HepG2 (cell line): ENCODE measurements around the gene IDUA. TPM values are rescaled to one million over a fixed set of nuclear protein-coding genes. Genes with fewer than 3 reads are reported as not detected.

ENCODE experiments used
- ATAC-seq: fragments of 200-7000 bp; cut with Tn5 transposase; 3 replicates; pipeline ENCODE4 v1.9.1; 2020; ENCODE audit warnings: mild to moderate bottlenecking, moderate library complexity
- BruUV-seq: library from RNA; stranded (reverse); fragments of 400-500 nt; replicated peaks from 2 replicates; lab custom pipeline; 2021; lab: Mats Ljungman, UMichigan
- CTCF ChIA-PET: fragments of 300-600 bp; formaldehyde crosslinking; extraction: SDS; loops from one replicate; lab custom pipeline; 2021; ENCODE audit warnings: low total read pairs, inconsistent platforms, low intra/inter-chr PET ratio; lab: Yijun Ruan, JAX
- POLR2A ChIA-PET: fragments of 350-600 bp; sonication (Branson Sonifier 250); formaldehyde crosslinking; loops from one replicate; lab custom pipeline; 2020; ENCODE audit warnings: antibody characterized with exemption, inconsistent platforms; lab: Yijun Ruan, JAX
- DNase-seq: peaks from one replicate; pipeline ENCODE4 v3.0.0-alpha.2; 2015; ENCODE audit warnings: low spot score
- FAIRE-seq: peaks from 3 replicates; lab custom pipeline; 2011; peaks lifted over from hg19 to GRCh38; lab: Jason Lieb, UNC
- H2AFZ ChIP-seq: one replicate; pipeline ENCODE4 v1.6.1; 2011; ENCODE audit warnings: low read length, inconsistent platforms
- H3K27ac ChIP-seq: fragments of 300-600 bp; 3 replicates; pipeline ENCODE4 v1.8.0; 2011; ENCODE audit warnings: mixed run types, mild to moderate bottlenecking, mixed read lengths, low read length, inconsistent platforms; ENCODE audit not compliant: insufficient read depth; ENCODE audit errors: extremely low read length
- H3K27me3 ChIP-seq, 2 experiments: fragments of 200-600 bp in 1 of 2; 2 replicates in 1 of 2; 3 replicates in 1 of 2; pipeline versions ENCODE4 v1.6.0 to v1.8.0; 2011; ENCODE audit warnings: low read length in 2 of 2, mild to moderate bottlenecking in 2 of 2, moderate library complexity in 2 of 2, inconsistent platforms in 1 of 2; ENCODE audit not compliant: insufficient read depth in 2 of 2, control insufficient read depth in 1 of 2
- H3K36me3 ChIP-seq, 2 experiments: fragments of 200-600 bp in 1 of 2; replicated peaks in 1 of 2; 2 replicates in 1 of 2; 3 replicates in 1 of 2; pipeline versions ENCODE4 v1.5.1 to v1.8.0; 2011; ENCODE audit warnings: low read length in 2 of 2, inconsistent platforms in 1 of 2; ENCODE audit not compliant: insufficient read depth in 2 of 2, control insufficient read depth in 1 of 2
- H3K4me1 ChIP-seq: 2 replicates; pipeline ENCODE4 v1.5.1; 2012; ENCODE audit warnings: low read length, inconsistent platforms; ENCODE audit not compliant: insufficient read depth
- H3K4me2 ChIP-seq: 2 replicates; pipeline ENCODE4 v1.6.0; 2011; ENCODE audit warnings: low read depth, low read length, inconsistent platforms
- H3K4me3 ChIP-seq, 3 experiments: fragments of 200-600 bp in 1 of 3; sonication (generic), shearing (Covaris generic) in 1 of 3; replicated peaks in 1 of 3; 2 replicates each; pipeline ENCODE4 v1.5.1; 2011 to 2016; ENCODE audit warnings: low read length in 3 of 3, inconsistent platforms in 2 of 3, low read depth in 2 of 3, mild to moderate bottlenecking in 2 of 3, control low read depth in 1 of 3, mixed read lengths in 1 of 3; ENCODE audit not compliant: insufficient read depth in 1 of 3
- H3K79me2 ChIP-seq: one replicate; pipeline ENCODE4 v1.6.1; 2011; ENCODE audit warnings: low read length, inconsistent platforms; ENCODE audit not compliant: insufficient read depth
- H3K9ac ChIP-seq: 2 replicates; pipeline ENCODE4 v1.6.0; 2011; ENCODE audit warnings: mild to moderate bottlenecking, low read depth, low read length, inconsistent platforms; ENCODE audit not compliant: insufficient read depth
- H3K9me3 ChIP-seq: 2 replicates; pipeline ENCODE4 v1.5.1; 2012; ENCODE audit warnings: mild to moderate bottlenecking, low read length
- H4K20me1 ChIP-seq: 2 replicates; pipeline ENCODE4 v1.6.0; 2011; ENCODE audit warnings: inconsistent platforms, mild to moderate bottlenecking, low read length, moderate library complexity; ENCODE audit not compliant: insufficient read depth
- AGO2 ChIP-seq: fragments of 200-400 bp; formaldehyde crosslinking; optimal IDR thresholded peaks from 2 replicates; pipeline ENCODE3; 2017; ENCODE audit warnings: mild to moderate bottlenecking, low read depth, low read length, moderate library complexity
- CEBPG ChIP-seq: IDR thresholded peaks from 2 replicates; pipeline ENCODE4 v1.6.1; 2016
- DNMT3B ChIP-seq: conservative IDR thresholded peaks from 2 replicates; pipeline ENCODE4 v1.6.1; 2016; ENCODE audit warnings: missing biosample characterization, control low read depth
- HIC2 ChIP-seq: sonication (generic); formaldehyde crosslinking; IDR thresholded peaks from 2 replicates; pipeline ENCODE4 v1.9.0; 2022; ENCODE audit warnings: low read depth, missing genetic modification reagents
- MATR3 ChIP-seq: sonication (generic); formaldehyde crosslinking; IDR thresholded peaks from 2 replicates; pipeline ENCODE4 v1.4.0; 2020; ENCODE audit warnings: missing genetic modification reagents
- MTA3 ChIP-seq: sonication (generic); formaldehyde crosslinking; IDR thresholded peaks from 2 replicates; pipeline ENCODE4 v1.4.0; 2020; ENCODE audit warnings: missing genetic modification reagents
- POLR2A ChIP-seq, 2 experiments: IDR thresholded peaks; 2 replicates each; pipeline ENCODE4 v1.6.1; 2011; ENCODE audit warnings: low read depth in 2 of 2, low read length in 2 of 2, mild to moderate bottlenecking in 1 of 2, moderate library complexity in 1 of 2; ENCODE audit not compliant: insufficient read depth in 1 of 2
- RFX1 ChIP-seq: fragments of 450-650 bp; IDR thresholded peaks from 2 replicates; pipeline ENCODE4 v1.6.1; 2017
- SP140L ChIP-seq: sonication (generic); formaldehyde crosslinking; IDR thresholded peaks from 2 replicates; pipeline ENCODE4 v1.4.0; 2020; ENCODE audit warnings: missing genetic modification reagents, borderline replicate concordance
- TBP ChIP-seq: sonication (generic); formaldehyde crosslinking; IDR thresholded peaks from 2 replicates; pipeline ENCODE4 v1.5.0; 2020; ENCODE audit warnings: missing genetic modification reagents
- ZBTB10 ChIP-seq: sonication (generic); formaldehyde crosslinking; IDR thresholded peaks from 2 replicates; pipeline ENCODE4 v1.4.0; 2020; ENCODE audit warnings: missing genetic modification reagents, borderline replicate concordance
- ZNF207 ChIP-seq: fragments of 450-650 bp; IDR thresholded peaks from 2 replicates; pipeline ENCODE4 v1.6.1; 2016; ENCODE audit warnings: antibody characterized with exemption, borderline replicate concordance
- ZNF503 ChIP-seq: sonication (generic); formaldehyde crosslinking; IDR thresholded peaks from 2 replicates; pipeline ENCODE4 v1.4.0; 2020; ENCODE audit warnings: missing genetic modification reagents
- ZNF781 ChIP-seq: sonication (generic); formaldehyde crosslinking; IDR thresholded peaks from 2 replicates; pipeline ENCODE4 v1.5.1; 2020; ENCODE audit warnings: borderline replicate concordance, mild to moderate bottlenecking, missing genetic modification reagents; ENCODE audit errors: not compliant biosample characterization
- WGBS: methylation state at CpG from one replicate; pipeline ENCODE4 v1.1.6; 2017; ENCODE audit warnings: low lambda C conversion rate; 5-methylcytosine and 5-hydroxymethylcytosine counted together
- in situ Hi-C: cut with HindIII; loops from 2 replicates; pipeline ENCODE4 v1.10.0; 2017; ENCODE audit warnings: low pct_unique_long_range_greater_than_20kb; ENCODE audit not compliant: extremely low pct_ligation_motif_present
- intact Hi-C: fragments of 100-400 bp; cut with micrococcal nuclease; formaldehyde crosslinking; loops from one replicate; pipeline ENCODE4 v1.10.0; 2022; ENCODE audit not compliant: unreplicated experiment
- polyA plus RNA-seq, 8 experiments: library from polyadenylated mRNA; depleted of rRNA in 3 of 8; stranded (reverse) in 7 of 8; unstranded in 1 of 8; fragments of >200 nt; fragmentation: Illumina TruSeq in 4 of 8; extraction: Trizol in 4 of 8; gene quantifications; 2 replicates each; pipeline versions ENCODE4 v1.2.1 to v1.2.3, GENCODE V29; 2011 to 2016; ENCODE audit warnings: low read depth in 4 of 8, missing spikeins in 1 of 8, mixed read lengths in 1 of 8; ENCODE audit not compliant: insufficient read depth in 1 of 8
- total RNA-seq, 5 experiments: library from RNA; depleted of rRNA; stranded (reverse); fragments of >200 nt; fragmentation: Illumina TruSeq; extraction: Trizol; gene quantifications; 2 replicates each; pipeline ENCODE4 v1.2.3, GENCODE V29; 2016; ENCODE audit warnings: low read depth in 1 of 5
- TF ChIP-seq, protein P1 (sequence below): sonication (generic); formaldehyde crosslinking; IDR thresholded peaks from 2 replicates; pipeline ENCODE4 v1.4.0; 2020; ENCODE audit warnings: missing genetic modification reagents

The IDUA gene
- total and polyA plus RNA-seq, 2 of the 13 experiments (the other 11 are each of a cell fraction or from before 2014, with no cell fraction given): 0.77 to 1.0 TPM

GRCh38 chr4:1018147-1019020 is 31.5 kb downstream of the IDUA start:
- ChIA-PET CTCF (no interaction called here), POLR2A (no interaction called here)
- no peaks in the 10 kb centered on the region for H4K20me1 ChIP-seq
- BruUV-seq: no TSS peak
- no peaks in the 10 kb centered on the region; a peak in 1 of 5 replicates for H3K27me3 ChIP-seq
- no peaks in the 10 kb centered on the region for H3K9me3 ChIP-seq
- H3K4me2 ChIP-seq: no peak overlapping the region
- 93% methylated on average over 8 of the region's 29 CpGs for WGBS
- in situ Hi-C loops (no loop called here), intact Hi-C loops (no loop called here)
- H3K4me3 ChIP-seq: no peak overlapping the region
- H3K9ac ChIP-seq: no peak overlapping the region
- DNase-seq (no peak), ATAC-seq (no peak), FAIRE-seq (no peak)
- peaks cover 6% of the 10 kb centered on the region for H3K79me2 ChIP-seq
- TF ChIP-seq CEBPG: no peak
- TF ChIP-seq RFX1: no peak
- no peak for TF ChIP-seq ZNF781
- TF ChIP-seq HIC2: no peak
- no peak for TF ChIP-seq ZNF503 (CRISPR knock-in tag)
- TF ChIP-seq ZBTB10: no peak
- TF ChIP-seq ZNF207: no peak
- TF ChIP-seq, protein P1, sequence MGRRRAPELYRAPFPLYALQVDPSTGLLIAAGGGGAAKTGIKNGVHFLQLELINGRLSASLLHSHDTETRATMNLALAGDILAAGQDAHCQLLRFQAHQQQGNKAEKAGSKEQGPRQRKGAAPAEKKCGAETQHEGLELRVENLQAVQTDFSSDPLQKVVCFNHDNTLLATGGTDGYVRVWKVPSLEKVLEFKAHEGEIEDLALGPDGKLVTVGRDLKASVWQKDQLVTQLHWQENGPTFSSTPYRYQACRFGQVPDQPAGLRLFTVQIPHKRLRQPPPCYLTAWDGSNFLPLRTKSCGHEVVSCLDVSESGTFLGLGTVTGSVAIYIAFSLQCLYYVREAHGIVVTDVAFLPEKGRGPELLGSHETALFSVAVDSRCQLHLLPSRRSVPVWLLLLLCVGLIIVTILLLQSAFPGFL (CRISPR knock-in tag): no peak
- no peak for TF ChIP-seq MTA3 (CRISPR knock-in tag)
- no peak for TF ChIP-seq DNMT3B (CRISPR knock-in tag)
- TF ChIP-seq AGO2: no peak
- TF ChIP-seq TBP (CRISPR knock-in tag): no peak
- no peak for TF ChIP-seq POLR2A (IDR thresholded peaks at IDR 0.05; ENCODE audit: insufficient read depth in 1 of 2, low read depth in 2 of 2, low read length in 2 of 2)
- no peak for TF ChIP-seq SP140L (CRISPR knock-in tag)
- no peak for TF ChIP-seq MATR3
- H3K27ac ChIP-seq: no peak overlapping the region
- peaks cover 0 to 2% of the 10 kb centered on the region in 2 experiments; a peak in 3 of 5 replicates for H3K36me3 ChIP-seq
- no peak overlapping the region for H2AFZ ChIP-seq
- peaks cover 25% of the 10 kb centered on the region for H3K4me1 ChIP-seq
